ENCODE measurements around the gene MRPL24. TPM values are rescaled to one million over a fixed set of nuclear protein-coding genes. Genes with fewer than 3 reads are reported as not detected.

MRPL24 gene
- total and polyA plus RNA-seq, 2 of the 13 experiments (the other 11 are each of a cell fraction or from before 2014, with no cell fraction given), result 38.1 to 42.9 TPM

GRCh38 chr1:156751451-156751756 lies 10.5 kb upstream of the MRPL24 start, which contains the start of gene HDGF (continued):
- TF ChIP-seq ATF4 (CRISPR knock-in tag; IDR thresholded peaks at IDR 0.05) (no peak), RFXANK (CRISPR knock-in tag; IDR thresholded peaks at IDR 0.05) (no peak), RXRA (CRISPR knock-in tag; IDR thresholded peaks at IDR 0.05) (no peak), ZGPAT (CRISPR knock-in tag; IDR thresholded peaks at IDR 0.05) (no peak), ZNF616 (CRISPR knock-in tag; IDR thresholded peaks at IDR 0.05; ENCODE audit: low read depth) (no peak), PHF5A (CRISPR knock-in tag; IDR thresholded peaks at IDR 0.05; ENCODE audit: low read depth, unreplicated experiment) (no peak), ZHX2 (IDR thresholded peaks at IDR 0.05; ENCODE audit: low read depth) (no peak), ZHX2 (CRISPR knock-in tag; IDR thresholded peaks at IDR 0.05; ENCODE audit: borderline replicate concordance) (peak; percentile 33; the same call in 1 of the 2 replicates), HMGXB3 (CRISPR knock-in tag; IDR thresholded peaks at IDR 0.05; ENCODE audit: borderline replicate concordance) (no peak), MED8 (CRISPR knock-in tag; IDR thresholded peaks at IDR 0.05; ENCODE audit: insufficient replicate concordance) (no peak), FOXM1 (CRISPR knock-in tag; IDR thresholded peaks at IDR 0.05) (peak; percentile 88), RFXAP (CRISPR knock-in tag; IDR thresholded peaks at IDR 0.05; ENCODE audit: borderline replicate concordance) (no peak), MAF1 (CRISPR knock-in tag; IDR thresholded peaks at IDR 0.05; ENCODE audit: borderline replicate concordance) (no peak), ZNF777 (CRISPR knock-in tag; IDR thresholded peaks at IDR 0.05) (no peak), POLR2AphosphoS5 (IDR thresholded peaks at IDR 0.05; ENCODE audit: low read depth, low read length) (peak; percentile 4; the same call in 1 of the 2 replicates), ZNF263 (CRISPR knock-in tag; IDR thresholded peaks at IDR 0.05) (peak; percentile 98)
- TF ChIP-seq, protein P1, sequence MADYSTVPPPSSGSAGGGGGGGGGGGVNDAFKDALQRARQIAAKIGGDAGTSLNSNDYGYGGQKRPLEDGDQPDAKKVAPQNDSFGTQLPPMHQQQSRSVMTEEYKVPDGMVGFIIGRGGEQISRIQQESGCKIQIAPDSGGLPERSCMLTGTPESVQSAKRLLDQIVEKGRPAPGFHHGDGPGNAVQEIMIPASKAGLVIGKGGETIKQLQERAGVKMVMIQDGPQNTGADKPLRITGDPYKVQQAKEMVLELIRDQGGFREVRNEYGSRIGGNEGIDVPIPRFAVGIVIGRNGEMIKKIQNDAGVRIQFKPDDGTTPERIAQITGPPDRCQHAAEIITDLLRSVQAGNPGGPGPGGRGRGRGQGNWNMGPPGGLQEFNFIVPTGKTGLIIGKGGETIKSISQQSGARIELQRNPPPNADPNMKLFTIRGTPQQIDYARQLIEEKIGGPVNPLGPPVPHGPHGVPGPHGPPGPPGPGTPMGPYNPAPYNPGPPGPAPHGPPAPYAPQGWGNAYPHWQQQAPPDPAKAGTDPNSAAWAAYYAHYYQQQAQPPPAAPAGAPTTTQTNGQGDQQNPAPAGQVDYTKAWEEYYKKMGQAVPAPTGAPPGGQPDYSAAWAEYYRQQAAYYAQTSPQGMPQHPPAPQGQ (CRISPR knock-in tag; IDR thresholded peaks at IDR 0.05; ENCODE audit: borderline replicate concordance), result no peak

Measured in HepG2 (cell line).